ENCODE measurements around the gene TNNI2.

Gene TNNI2

DNA sequence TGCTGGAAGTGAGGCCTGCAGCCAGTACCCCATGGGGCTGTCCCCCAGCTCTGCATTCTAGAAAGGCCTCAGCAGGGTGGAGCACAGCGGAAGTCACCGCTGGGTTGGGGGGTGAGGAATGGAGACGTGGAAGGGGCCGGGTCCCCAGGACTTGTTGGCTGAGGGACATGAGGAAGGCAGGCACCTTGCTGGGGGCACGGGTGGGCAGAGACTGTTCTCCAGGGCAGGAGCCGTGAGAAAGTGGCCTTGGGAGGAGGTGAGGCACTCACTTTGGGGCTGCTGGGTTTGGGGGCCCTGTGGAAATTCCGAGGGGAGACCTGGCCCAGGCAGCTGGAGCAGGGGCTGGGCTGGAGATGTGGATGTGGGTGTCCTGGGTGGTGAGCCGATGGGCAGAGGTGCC lies 5.0 kb downstream of the TNNI2 start:
- no peak for DNase-seq (ENCODE audit: insufficient read length, low spot score)
- TF ChIP-seq POLR2A (IDR thresholded peaks at IDR 0.05; ENCODE audit: low read depth, low read length) (no peak), PAX5 (IDR thresholded peaks at IDR 0.05; ENCODE audit: insufficient read depth, low read length, severe bottlenecking) (no peak), POLR2AphosphoS5 (IDR thresholded peaks at IDR 0.05; ENCODE audit: low read depth, low read length) (no peak), SPI1 (IDR thresholded peaks at IDR 0.05; ENCODE audit: low read depth, low read length) (no peak), TAF1 (IDR thresholded peaks at IDR 0.05; ENCODE audit: low read depth, low read length) (no peak), POU2F2 (IDR thresholded peaks at IDR 0.05; ENCODE audit: low read depth, low read length) (no peak)
- no peak for FAIRE-seq

DNA sequence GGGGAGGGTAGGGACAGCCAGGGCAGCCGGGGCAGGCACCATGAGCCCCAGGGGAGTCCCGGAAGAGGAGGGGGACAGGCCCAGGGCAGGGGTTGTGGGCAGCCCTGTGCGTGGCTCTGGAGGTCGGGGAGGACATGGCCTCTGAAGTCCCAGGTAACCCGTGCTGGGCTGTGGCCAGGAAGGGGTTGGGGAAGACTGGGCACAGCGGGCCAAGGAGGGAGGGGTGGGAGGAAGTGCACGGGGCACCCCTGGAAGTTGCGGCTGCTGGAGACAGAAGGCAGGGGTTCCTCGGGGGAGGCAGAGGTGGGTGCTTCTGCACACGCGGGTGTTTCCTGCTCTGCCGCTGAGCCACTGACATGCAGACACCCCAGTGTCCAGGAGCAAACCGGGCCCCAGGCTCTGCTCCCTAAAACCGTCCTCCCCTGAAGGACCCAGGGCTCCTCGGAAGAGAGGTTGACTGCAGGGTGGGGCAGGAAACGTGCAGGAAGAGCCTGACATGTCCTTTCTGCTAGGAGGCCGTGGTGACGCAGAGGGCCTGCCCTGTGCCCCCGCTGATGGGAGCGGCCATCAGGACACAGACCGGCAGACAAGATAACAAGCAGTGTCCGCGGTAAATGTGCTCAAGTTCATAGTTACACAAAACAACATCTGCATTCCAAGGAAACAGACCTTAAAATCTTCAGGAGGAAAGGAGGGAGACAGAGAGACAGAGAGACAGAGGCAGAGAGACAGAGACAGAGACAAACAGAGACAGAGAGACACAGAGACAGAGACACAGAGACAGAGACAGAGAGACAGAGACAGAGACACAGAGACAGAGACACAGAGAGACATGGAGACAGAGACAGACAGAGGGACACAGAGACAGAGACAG lies 5.7 kb downstream of the TNNI2 start:
- FAIRE-seq (peak; percentile 75), DNase-seq (ENCODE audit: insufficient read length, low spot score) (no peak)
- TF ChIP-seq SPI1 (IDR thresholded peaks at IDR 0.05; ENCODE audit: low read depth, low read length) (0 out of 2 replicates have a peak, but pooled peaks have one; percentile 21), PAX5 (IDR thresholded peaks at IDR 0.05; ENCODE audit: insufficient read depth, low read length, severe bottlenecking) (no peak), POLR2AphosphoS5 (IDR thresholded peaks at IDR 0.05; ENCODE audit: low read depth, low read length) (no peak)

DNA sequence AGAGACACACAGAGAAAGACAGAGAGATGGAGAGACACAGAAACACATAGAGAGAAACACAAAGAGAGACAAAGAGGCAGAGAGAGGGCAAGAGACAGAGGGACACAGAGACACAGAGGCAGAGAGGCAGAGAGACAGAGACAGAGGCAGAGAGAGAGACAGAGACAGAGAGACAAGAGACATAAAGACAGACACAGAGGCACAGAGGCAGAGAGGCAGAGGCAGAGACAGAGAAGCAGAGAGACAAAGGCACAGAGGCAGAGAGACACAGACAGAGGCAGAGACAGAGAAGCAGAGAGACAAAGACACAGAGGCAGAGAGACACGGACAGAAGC lies 6.3 kb downstream of the TNNI2 start:
- FAIRE-seq (peak; percentile 56), DNase-seq (ENCODE audit: insufficient read length, low spot score) (no peak)
- TF ChIP-seq POLR2A (IDR thresholded peaks at IDR 0.05; ENCODE audit: low read depth, low read length): no peak
- TF ChIP-seq POU2F2 (IDR thresholded peaks at IDR 0.05; ENCODE audit: low read depth, low read length): no peak
- no peak for TF ChIP-seq PAX5 (IDR thresholded peaks at IDR 0.05; ENCODE audit: insufficient read depth, low read length, severe bottlenecking)
- no peak for TF ChIP-seq POLR2AphosphoS5 (IDR thresholded peaks at IDR 0.05; ENCODE audit: low read depth, low read length)
- no peak for TF ChIP-seq SPI1 (IDR thresholded peaks at IDR 0.05; ENCODE audit: low read depth, low read length)
- no peak for TF ChIP-seq TAF1 (IDR thresholded peaks at IDR 0.05; ENCODE audit: low read depth, low read length)

DNA sequence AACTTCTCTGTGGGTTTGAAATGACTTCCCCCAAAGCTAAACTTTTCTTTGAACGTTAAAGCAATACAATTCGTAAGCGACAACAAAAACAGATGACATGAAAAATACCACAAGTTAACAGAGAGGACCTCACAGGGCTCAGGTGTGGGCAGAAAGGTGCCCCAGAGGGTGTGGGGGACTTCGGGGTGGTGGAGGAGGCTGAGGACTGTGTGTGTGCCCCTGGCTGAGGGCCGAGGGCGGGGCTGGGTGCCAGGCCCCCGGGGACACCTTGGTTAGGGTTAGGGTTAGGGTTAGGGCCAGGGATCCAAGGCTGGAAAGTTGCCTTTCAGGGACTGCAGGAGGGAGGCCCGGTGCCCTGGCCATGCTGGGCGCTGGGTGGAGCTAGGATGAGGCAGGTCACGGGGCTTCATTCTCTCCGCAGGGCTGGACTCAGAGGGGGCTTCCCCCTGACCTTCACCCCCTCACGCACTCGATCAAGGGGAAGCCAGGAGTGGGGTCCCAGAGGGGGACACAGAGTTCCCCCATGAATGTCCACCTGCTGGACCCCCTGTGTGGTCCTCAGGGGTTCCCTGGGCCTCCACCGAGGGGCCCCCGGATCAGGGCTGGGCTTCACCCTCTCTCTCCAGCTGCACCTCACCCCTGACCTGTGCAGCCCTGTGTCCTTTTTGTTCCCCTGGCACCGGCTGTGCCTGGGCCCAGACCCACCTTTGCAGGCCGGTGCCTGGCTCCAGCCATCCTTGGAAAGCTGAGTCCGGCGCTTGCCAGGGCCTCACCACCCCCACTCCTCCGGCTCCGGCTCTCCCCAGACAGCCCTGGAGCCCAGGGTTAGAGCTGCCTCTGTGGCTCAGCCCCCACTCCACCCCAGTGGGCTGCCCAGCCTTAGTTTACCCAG lies 7.0 kb downstream of the TNNI2 start:
- no peak for DNase-seq (ENCODE audit: insufficient read length, low spot score)
- TF ChIP-seq POLR2AphosphoS5 (IDR thresholded peaks at IDR 0.05; ENCODE audit: low read depth, low read length): no peak
- no peak for TF ChIP-seq POU2F2 (IDR thresholded peaks at IDR 0.05; ENCODE audit: low read depth, low read length)
- TF ChIP-seq TAF1 (IDR thresholded peaks at IDR 0.05; ENCODE audit: low read depth, low read length): no peak
- TF ChIP-seq PAX5 (IDR thresholded peaks at IDR 0.05; ENCODE audit: insufficient read depth, low read length, severe bottlenecking): no peak
- TF ChIP-seq POLR2A (IDR thresholded peaks at IDR 0.05; ENCODE audit: low read depth, low read length): no peak
- no peak for TF ChIP-seq SPI1 (IDR thresholded peaks at IDR 0.05; ENCODE audit: low read depth, low read length)
- FAIRE-seq: no peak

GRCh38 chr11:1846453-1846932 lies 7.7 kb downstream of the TNNI2 start:
- no peak for DNase-seq (ENCODE audit: insufficient read length, low spot score)
- no peak for FAIRE-seq
- TF ChIP-seq SPI1 (IDR thresholded peaks at IDR 0.05; ENCODE audit: low read depth, low read length) (no peak), POLR2AphosphoS5 (IDR thresholded peaks at IDR 0.05; ENCODE audit: low read depth, low read length) (no peak), POLR2A (IDR thresholded peaks at IDR 0.05; ENCODE audit: low read depth, low read length) (no peak), POU2F2 (IDR thresholded peaks at IDR 0.05; ENCODE audit: low read depth, low read length) (no peak), TAF1 (IDR thresholded peaks at IDR 0.05; ENCODE audit: low read depth, low read length) (no peak), PAX5 (IDR thresholded peaks at IDR 0.05; ENCODE audit: insufficient read depth, low read length, severe bottlenecking) (no peak)

DNA sequence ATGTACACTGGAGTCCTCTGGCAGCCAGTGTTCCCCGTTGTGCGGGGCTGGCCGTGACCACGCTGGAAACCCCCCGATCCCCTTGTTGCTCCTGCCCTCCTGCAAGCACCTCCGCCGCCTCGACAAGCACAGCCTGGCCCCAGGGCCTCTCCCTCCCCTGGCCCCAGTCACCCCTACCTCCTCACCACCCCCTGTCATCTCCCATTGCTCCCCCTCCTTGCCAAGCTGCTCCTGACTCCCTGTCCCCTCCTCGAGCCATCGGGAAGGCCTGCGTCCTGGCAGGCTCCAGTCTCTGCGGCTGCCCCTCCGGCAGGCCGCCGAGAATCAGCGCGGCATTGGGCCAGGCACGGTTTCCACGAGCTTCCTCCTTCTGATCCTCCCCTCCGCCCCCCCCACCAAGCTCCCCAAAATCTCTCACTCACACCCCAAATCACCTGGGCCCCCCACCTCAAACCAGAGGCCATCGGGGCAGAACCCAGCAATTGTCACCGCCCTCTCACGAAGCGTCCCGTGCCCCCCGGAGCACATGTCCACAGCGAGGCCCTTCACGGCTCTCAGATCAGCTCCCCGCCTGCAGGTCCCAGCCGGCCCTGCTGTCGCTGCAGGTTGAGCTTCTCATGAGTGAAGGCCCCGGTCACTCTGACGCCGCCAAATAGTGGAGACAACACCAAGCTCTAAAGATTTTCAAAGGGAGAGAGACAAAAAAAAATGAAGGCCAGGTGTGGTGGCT lies 8.4 kb downstream of the TNNI2 start:
- FAIRE-seq (no peak), DNase-seq (ENCODE audit: insufficient read length, low spot score) (no peak)
- TF ChIP-seq TAF1 (IDR thresholded peaks at IDR 0.05; ENCODE audit: low read depth, low read length) (no peak), PAX5 (IDR thresholded peaks at IDR 0.05; ENCODE audit: insufficient read depth, low read length, severe bottlenecking) (no peak), SPI1 (IDR thresholded peaks at IDR 0.05; ENCODE audit: low read depth, low read length) (no peak), POLR2A (IDR thresholded peaks at IDR 0.05; ENCODE audit: low read depth, low read length) (no peak), POU2F2 (IDR thresholded peaks at IDR 0.05; ENCODE audit: low read depth, low read length) (no peak), POLR2AphosphoS5 (IDR thresholded peaks at IDR 0.05; ENCODE audit: low read depth, low read length) (no peak)

GRCh38 chr11:1847926-1848639 lies 9.3 kb downstream of the TNNI2 start:
- TF ChIP-seq TAF1 (IDR thresholded peaks at IDR 0.05; ENCODE audit: low read depth, low read length) (no peak), POU2F2 (IDR thresholded peaks at IDR 0.05; ENCODE audit: low read depth, low read length) (no peak), POLR2A (IDR thresholded peaks at IDR 0.05; ENCODE audit: low read depth, low read length) (no peak), POLR2AphosphoS5 (IDR thresholded peaks at IDR 0.05; ENCODE audit: low read depth, low read length) (no peak), SPI1 (IDR thresholded peaks at IDR 0.05; ENCODE audit: low read depth, low read length) (no peak), PAX5 (IDR thresholded peaks at IDR 0.05; ENCODE audit: insufficient read depth, low read length, severe bottlenecking) (no peak)
- FAIRE-seq (no peak), DNase-seq (ENCODE audit: insufficient read length, low spot score) (no peak)

- FAIRE-seq (no peak), DNase-seq (ENCODE audit: insufficient read length, low spot score) (no peak)
- TF ChIP-seq SPI1 (IDR thresholded peaks at IDR 0.05; ENCODE audit: low read depth, low read length) (no peak), POU2F2 (IDR thresholded peaks at IDR 0.05; ENCODE audit: low read depth, low read length) (no peak), POLR2AphosphoS5 (IDR thresholded peaks at IDR 0.05; ENCODE audit: low read depth, low read length) (no peak), PAX5 (IDR thresholded peaks at IDR 0.05; ENCODE audit: insufficient read depth, low read length, severe bottlenecking) (no peak), TAF1 (IDR thresholded peaks at IDR 0.05; ENCODE audit: low read depth, low read length) (no peak), POLR2A (IDR thresholded peaks at IDR 0.05; ENCODE audit: low read depth, low read length) (no peak)
Observed at GRCh38 chr11:1848640-1849430, 10.1 kb downstream of the TNNI2 start.

Measured in GM12891 (cell line).